Natural killer cell (primary cell): ENCODE measurements around the gene RIPOR2. TPM values are rescaled to one million over a fixed set of nuclear protein-coding genes. Genes with fewer than 3 reads are reported as not detected.

Experiments
- ATAC-seq, 3 donors: fragments of 150-1000 bp in 2 of 3; fragments of 200-7000 bp in 1 of 3; cut with Tn5 transposase; 1 replicate in 1 of 3; 2 replicates in 2 of 3; pipeline ENCODE4 v1.10.0; 2021; ENCODE audit warnings: mild to moderate bottlenecking in 2 of 3, moderate library complexity in 2 of 3
- DNase-seq, 2 donors: peaks; one replicate each; pipeline versions ENCODE4 v3.0.0 to v3.0.0-alpha.2; 2013 to 2021; ENCODE audit warnings: mixed read lengths in 1 of 2
- H3K27ac ChIP-seq: one replicate; pipeline ENCODE4 v1.5.1; 2013; ENCODE audit warnings: mild to moderate bottlenecking, low read length
- H3K27me3 ChIP-seq: one replicate; pipeline ENCODE4 v1.6.1; 2013; ENCODE audit warnings: low read length; ENCODE audit not compliant: control insufficient read depth, insufficient read depth
- H3K36me3 ChIP-seq: one replicate; pipeline ENCODE4 v1.6.1; 2013; ENCODE audit warnings: low read length; ENCODE audit not compliant: control insufficient read depth, insufficient read depth
- H3K4me1 ChIP-seq: one replicate; pipeline ENCODE4 v1.6.1; 2013; ENCODE audit warnings: low read length; ENCODE audit not compliant: control insufficient read depth, insufficient read depth
- H3K4me3 ChIP-seq: one replicate; pipeline ENCODE4 v1.5.1; 2013; ENCODE audit warnings: low read length
- H3K9me3 ChIP-seq: one replicate; pipeline ENCODE4 v1.6.1; 2013; ENCODE audit warnings: low read length; ENCODE audit not compliant: control insufficient read depth, insufficient read depth
- H3K27ac Mint-ChIP-seq, 2 donors: one replicate each; pipeline ENCODE4 v1.8.0; 2022; ENCODE audit warnings: mild to moderate bottlenecking in 2 of 2, mixed read lengths in 2 of 2, moderate library complexity in 1 of 2
- H3K27me3 Mint-ChIP-seq, 2 donors: one replicate each; pipeline ENCODE4 v1.8.0; 2022; ENCODE audit warnings: low read depth in 2 of 2, mixed read lengths in 2 of 2
- H3K36me3 Mint-ChIP-seq: one replicate; pipeline ENCODE4 v1.8.0; 2022; ENCODE audit warnings: mixed read lengths
- H3K4me1 Mint-ChIP-seq, 2 donors: one replicate each; pipeline ENCODE4 v1.8.0; 2022; ENCODE audit warnings: mixed read lengths in 2 of 2
- H3K4me3 Mint-ChIP-seq: one replicate; pipeline ENCODE4 v1.8.0; 2022; ENCODE audit warnings: mild to moderate bottlenecking, moderate library complexity, mixed read lengths
- H3K9me3 Mint-ChIP-seq, 2 donors: one replicate each; pipeline ENCODE4 v1.8.0; 2022; ENCODE audit warnings: mixed read lengths in 2 of 2
- WGBS: methylation state at CpG from one replicate; pipeline ENCODE4 v1.1.7; 2013; ENCODE audit warnings: missing lambda C conversion rate; ENCODE audit not compliant: insufficient coverage; 5-methylcytosine and 5-hydroxymethylcytosine counted together
- intact Hi-C: fragments of 100-400 bp; cut with micrococcal nuclease; formaldehyde crosslinking; loops from one replicate; pipeline ENCODE4 v1.14.2; 2022
- total RNA-seq, 4 donors: library from RNA; stranded (reverse); fragments of 120-200 nt in 1 of 4; gene quantifications; one replicate each; pipeline versions ENCODE4 v1.2.3 to v1.2.4, GENCODE V29; 2013 to 2022
- TF ChIP-seq, protein P1 (sequence below): fragments of 200-600 bp; IDR thresholded peaks from one replicate; pipeline ENCODE4 v1.8.0; 2022; ENCODE audit warnings: antibody characterized with exemption

The RIPOR2 gene
- total RNA-seq, 3 donors from 2014 or later (not counting 1 experiment from before 2014, with no cell fraction given), result 234 to 312 (median 299) TPM

DNA sequence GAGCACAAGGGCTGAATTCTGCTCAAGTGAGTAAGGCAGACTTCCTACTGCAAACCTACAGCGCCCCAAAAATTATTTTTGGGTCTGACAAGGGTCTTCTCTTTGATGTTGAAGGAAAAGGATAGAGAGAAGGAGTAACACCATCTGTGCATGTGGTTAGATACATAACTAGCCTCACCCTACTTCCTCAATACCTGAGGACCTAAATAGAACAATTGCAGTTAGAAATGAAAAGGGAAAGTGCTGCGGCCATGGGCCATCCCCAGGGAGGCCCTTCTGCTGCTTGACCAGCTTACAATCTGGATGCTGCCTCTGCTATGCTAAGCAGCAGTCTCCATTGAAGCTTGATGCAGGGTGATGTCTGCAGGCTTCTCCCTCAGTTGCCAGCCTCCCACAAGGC lies 73.8 kb downstream of the RIPOR2 start:
- Mint-ChIP-seq H3K36me3 (peaks cover 43% of the 10 kb centered on the region), H3K4me3 (no peak overlapping the region), H3K4me1 (peaks cover 59 to 61% of the 10 kb centered on the region in 2 donors), H3K27me3 (no peaks in the 10 kb centered on the region), H3K27ac (peak overlapping the region; percentile 93 to 95), H3K9me3 (no peaks in the 10 kb centered on the region)
- ATAC-seq, result no peak
- 33% methylated on average over 1 of the region's 2 CpGs for WGBS
- Histone ChIP-seq H3K4me1 (peaks cover 51% of the 10 kb centered on the region), H3K9me3 (no peaks in the 10 kb centered on the region), H3K4me3 (no peak overlapping the region), H3K27ac (peak overlapping the region; percentile 30), H3K36me3 (peaks cover 96% of the 10 kb centered on the region), H3K27me3 (no peaks in the 10 kb centered on the region)
- intact Hi-C loops, result no loop called here
- no peak for DNase-seq
- TF ChIP-seq, protein P1, sequence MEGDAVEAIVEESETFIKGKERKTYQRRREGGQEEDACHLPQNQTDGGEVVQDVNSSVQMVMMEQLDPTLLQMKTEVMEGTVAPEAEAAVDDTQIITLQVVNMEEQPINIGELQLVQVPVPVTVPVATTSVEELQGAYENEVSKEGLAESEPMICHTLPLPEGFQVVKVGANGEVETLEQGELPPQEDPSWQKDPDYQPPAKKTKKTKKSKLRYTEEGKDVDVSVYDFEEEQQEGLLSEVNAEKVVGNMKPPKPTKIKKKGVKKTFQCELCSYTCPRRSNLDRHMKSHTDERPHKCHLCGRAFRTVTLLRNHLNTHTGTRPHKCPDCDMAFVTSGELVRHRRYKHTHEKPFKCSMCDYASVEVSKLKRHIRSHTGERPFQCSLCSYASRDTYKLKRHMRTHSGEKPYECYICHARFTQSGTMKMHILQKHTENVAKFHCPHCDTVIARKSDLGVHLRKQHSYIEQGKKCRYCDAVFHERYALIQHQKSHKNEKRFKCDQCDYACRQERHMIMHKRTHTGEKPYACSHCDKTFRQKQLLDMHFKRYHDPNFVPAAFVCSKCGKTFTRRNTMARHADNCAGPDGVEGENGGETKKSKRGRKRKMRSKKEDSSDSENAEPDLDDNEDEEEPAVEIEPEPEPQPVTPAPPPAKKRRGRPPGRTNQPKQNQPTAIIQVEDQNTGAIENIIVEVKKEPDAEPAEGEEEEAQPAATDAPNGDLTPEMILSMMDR, result no peak

DNA sequence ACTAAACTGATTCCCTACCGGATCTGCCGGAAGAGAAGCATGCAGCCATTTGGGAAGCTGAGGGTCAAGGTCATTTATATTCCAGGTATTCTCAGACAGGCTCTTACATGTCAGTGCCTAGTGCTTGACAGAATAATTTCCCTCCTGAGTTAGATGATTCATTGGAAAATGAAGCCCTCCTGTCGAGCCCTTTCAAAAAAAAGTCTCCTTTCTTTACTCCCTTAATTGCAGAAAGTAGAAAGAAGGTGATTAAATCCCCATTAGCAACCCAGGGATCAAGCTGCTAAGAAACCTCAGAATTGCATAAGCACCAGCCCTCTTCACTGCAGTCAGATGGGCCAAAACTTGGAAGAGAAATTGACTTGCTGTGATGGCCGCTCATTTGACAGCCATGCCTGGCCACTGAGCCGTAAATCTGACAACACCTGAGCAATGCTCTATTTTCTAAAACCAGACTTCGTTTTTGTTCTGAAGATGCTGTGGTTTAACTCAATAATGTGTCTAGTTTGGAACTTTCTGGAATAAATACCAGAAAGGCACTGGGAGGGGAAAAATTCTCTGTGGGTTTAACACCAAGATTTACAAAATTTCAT lies 76.1 kb downstream of the RIPOR2 start:
- DNase-seq (no peak), ATAC-seq (no peak)
- no peaks in the 10 kb centered on the region for H3K27me3 ChIP-seq
- H3K27me3 Mint-ChIP-seq, result no peaks in the 10 kb centered on the region
- H3K27ac Mint-ChIP-seq, result peak overlapping the region; percentile 93 to 95
- no peak overlapping the region for H3K4me3 ChIP-seq
- H3K4me1 Mint-ChIP-seq, result peaks cover 69 to 72% of the 10 kb centered on the region in 2 donors
- H3K27ac ChIP-seq, result peak overlapping the region; percentile 71
- 80% methylated on average over 5 of the region's 6 CpGs for WGBS
- H3K9me3 Mint-ChIP-seq, result no peaks in the 10 kb centered on the region
- peaks cover 66% of the 10 kb centered on the region for H3K4me1 ChIP-seq
- intact Hi-C loops, result loop anchor here (5.0 kb wide), 1 partner anchor 53 kb away; no protein-coding TSS in a partner anchor
- TF ChIP-seq, protein P1, result no peak
- H3K36me3 ChIP-seq, result peaks cover 92% of the 10 kb centered on the region
- peaks cover 43% of the 10 kb centered on the region for H3K36me3 Mint-ChIP-seq
- no peaks in the 10 kb centered on the region for H3K9me3 ChIP-seq
- peak overlapping the region; percentile 6 for H3K4me3 Mint-ChIP-seq

DNA sequence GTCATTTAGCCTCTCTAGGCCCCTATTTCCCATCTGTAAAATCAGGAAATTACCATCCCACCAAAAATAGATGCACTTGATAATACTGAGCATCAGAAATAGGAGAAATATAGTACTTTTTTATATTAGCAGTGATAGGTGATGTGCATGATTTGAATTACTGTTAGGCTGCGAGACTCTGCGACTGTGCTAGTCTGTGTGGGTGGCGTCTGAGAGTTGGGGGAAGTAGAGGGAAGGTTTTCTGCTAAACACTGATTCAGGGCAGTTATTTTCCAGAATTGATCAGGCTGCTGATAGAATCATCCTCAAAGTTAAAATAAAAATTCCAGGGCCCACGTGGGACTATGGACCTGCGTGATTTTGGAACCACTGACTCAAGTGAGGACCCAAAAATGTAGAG lies 76.6 kb downstream of the RIPOR2 start:
- intact Hi-C loops, result loop anchor here (5.0 kb wide), 1 partner anchor 53 kb away; no protein-coding TSS in a partner anchor
- Mint-ChIP-seq H3K4me3 (peak overlapping the region; percentile 90), H3K9me3 (no peaks in the 10 kb centered on the region), H3K4me1 (peaks cover 69 to 73% of the 10 kb centered on the region in 2 donors), H3K36me3 (peaks cover 43% of the 10 kb centered on the region), H3K27me3 (no peaks in the 10 kb centered on the region), H3K27ac (peak overlapping the region; percentile 93 to 95)
- ATAC-seq (no peak), DNase-seq (peak in 1 of 2 donors; percentile 42)
- TF ChIP-seq, protein P1, result no peak
- WGBS, result 63% methylated on average over 5 of the region's 5 CpGs
- Histone ChIP-seq H3K36me3 (peaks cover 92% of the 10 kb centered on the region), H3K9me3 (no peaks in the 10 kb centered on the region), H3K4me1 (peaks cover 66% of the 10 kb centered on the region), H3K27me3 (no peaks in the 10 kb centered on the region), H3K4me3 (no peak overlapping the region), H3K27ac (peak overlapping the region; percentile 71)
